ENCODE data around the gene CKS2.
"Not testable (repeated sequence)": the region's sequence is repeated elsewhere in the genome, so short reads cannot be mapped to it uniquely, and the experiment has no call there.

The CKS2 gene

GRCh38 chr9:89311346-89312221, 589 bp downstream of the CKS2 start:
- DNase-seq (ENCODE audit: low read depth, low spot score): no peak

DNA sequence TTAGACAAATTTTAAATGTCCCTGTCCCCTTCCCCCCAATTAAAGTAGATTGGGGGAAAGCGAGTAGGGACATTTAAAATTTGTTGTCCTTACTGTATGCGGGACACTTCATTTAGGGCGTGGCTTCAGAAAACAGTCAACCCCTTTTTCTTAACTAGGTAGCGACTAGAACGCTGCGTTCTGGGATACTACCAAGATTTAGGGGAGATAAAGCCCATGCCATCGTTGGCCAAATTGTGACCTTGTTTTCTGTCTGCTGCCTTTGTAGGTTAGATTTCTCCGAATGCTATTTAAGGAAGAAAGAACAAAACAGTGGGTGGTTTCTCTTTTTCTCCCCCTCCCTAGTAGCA, 1.2 kb downstream of the CKS2 start:
- no peak for DNase-seq (ENCODE audit: low read depth, low spot score)

- no peak for DNase-seq (ENCODE audit: low read depth, low spot score)
Measured at GRCh38 chr9:89313842-89314241, 2.8 kb downstream of the CKS2 start.

DNA sequence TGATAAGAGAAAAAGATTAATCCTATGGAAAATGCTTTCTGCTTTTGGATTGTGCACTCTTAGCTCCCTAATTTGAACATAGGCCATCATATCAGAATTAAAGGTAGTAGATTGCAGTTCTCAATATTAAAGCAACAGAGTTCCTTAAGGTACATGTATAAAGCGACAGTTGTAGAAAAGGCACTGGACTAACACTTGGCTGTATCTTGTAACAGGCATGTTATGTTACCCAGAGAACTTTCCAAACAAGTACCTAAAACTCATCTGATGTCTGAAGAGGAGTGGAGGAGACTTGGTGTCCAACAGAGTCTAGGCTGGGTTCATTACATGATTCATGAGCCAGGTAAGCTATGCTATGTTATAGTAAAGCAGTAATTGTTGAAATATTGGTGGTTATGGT, 4.0 kb downstream of the CKS2 start:
- no peak for DNase-seq (ENCODE audit: low read depth, low spot score)

DNA sequence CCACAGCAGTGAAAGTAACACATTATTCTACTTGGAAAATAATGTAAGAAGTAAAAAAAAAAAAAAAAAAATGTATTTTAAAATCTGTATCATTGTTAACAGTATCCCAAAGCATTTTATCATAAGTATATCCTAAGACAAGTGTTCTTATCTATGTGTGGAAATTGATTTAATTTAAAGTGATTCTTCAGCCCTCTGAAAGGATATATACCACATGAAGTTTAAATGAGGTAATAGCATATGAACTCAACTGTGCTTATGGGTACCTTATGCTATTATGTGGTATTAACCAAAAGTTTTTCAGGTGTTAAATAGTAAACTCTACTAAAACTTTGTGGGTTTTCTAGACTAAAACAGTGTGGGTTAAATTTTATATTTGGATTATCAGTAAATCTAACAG, 4.5 kb downstream of the CKS2 start:
- DNase-seq (ENCODE audit: low read depth, low spot score): no peak

DNA sequence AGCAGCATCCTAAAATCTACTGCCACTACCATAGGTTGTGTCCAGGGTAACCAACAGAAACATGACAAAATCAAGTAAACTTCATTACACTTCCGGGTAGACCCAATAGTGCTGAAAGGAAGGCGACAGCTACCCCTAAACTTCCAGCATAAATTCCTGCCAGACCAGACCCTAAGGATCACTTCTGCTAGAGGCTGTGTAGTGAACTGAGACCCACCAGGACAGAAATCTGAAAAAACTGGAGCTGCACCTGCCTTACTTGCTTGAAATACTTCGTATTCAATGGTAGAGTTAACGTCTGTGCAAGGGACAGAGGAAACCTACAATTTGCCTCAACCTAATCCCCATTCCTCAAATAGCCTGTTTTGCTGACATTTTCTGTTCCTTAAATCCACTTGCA, 6.3 kb downstream of the CKS2 start:
- DNase-seq (ENCODE audit: low read depth, low spot score): no peak

DNA sequence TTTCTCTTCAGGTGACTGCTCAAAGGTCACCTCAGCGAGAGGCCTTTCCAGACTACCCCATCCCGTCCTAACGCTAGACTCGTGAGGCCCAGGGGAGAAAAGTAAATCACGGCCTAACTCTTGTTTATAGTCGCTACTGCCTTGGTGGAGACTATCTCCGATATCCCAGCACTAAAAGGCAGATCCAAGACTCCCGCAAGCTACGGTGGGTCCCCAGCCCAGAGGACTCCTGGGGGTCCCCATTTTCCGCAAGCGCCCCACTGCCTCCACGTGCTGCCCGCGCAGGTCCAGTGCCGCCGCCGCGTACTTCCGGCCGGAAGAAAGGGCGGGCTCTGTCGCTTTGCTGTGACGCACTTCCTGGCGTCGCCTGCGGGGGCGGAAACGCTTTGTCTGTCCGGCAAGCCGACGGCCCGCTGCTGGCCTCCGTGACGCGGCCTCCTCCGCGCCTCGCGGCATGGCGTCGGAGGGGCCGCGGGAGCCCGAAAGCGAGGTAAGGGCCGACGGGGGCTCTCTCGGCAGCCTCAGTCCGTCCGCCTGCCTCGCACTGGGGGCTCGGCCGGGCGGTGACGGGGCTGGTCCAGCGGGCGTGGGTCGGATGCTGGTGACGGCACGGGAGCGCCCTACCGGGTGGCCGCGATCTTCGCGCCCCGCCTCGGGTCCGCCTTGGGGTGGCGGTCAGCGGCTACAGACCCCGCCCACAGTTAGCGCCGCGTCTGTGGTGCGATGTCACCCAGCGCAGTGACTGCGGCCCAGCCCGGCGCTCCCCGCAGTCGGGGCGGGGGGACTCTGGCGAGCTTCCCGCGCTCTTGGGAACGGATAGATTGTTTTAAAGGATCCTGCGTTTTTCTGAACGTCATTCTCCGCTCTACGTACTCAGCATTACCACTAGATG, 7.4 kb downstream of the CKS2 start, which contains the start of gene SECISBP2:
TSS of gene SECISBP2 (plus strand) at position 378 of the 892 bp plus-strand sequence. CDS start at position 455, 77 bp downstream.
- peak; percentile 89 for DNase-seq (ENCODE audit: low read depth, low spot score)

DNA sequence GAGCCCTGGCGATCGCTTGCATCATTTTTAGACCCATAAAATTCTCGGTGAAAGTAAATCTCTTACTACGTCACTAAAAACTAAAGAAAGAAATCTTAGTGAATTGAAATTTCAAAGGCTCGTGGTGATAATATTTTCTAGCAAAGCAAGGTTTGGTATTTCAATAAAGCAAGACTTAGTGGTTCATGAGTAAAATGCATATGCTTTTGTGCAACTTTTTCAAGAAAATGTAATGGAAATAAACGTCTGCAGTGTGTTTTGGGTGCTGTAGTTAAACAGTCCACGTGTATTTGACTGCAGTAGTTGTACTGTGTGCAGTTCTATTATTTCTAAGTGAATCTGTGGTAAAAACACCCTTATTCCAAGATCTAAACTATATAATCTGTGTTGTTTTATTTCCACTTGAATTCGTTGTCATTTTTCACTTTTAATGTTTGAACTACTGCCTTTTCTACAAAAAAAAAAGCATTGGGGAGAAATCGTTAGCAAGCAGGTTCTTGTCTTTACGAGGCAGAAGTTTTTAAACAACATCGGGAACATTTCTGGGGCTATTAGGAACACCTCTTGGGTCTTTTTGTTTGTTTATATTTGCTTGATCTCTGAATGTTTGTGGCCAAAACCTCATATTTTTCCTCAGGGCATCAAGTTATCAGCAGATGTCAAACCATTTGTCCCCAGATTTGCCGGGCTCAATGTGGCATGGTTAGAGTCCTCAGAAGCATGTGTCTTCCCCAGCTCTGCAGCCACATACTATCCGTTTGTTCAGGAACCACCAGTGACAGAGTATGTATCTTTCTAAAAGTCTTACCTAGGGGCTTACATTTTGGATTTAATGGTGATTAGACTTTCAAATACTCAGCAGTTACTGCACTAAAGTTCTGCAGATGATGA, 8.3 kb downstream of the CKS2 start:
- DNase-seq (ENCODE audit: low read depth, low spot score): no peak

- DNase-seq (ENCODE audit: low read depth, low spot score): no peak
Measured at GRCh38 chr9:89323390-89323789, 12.4 kb downstream of the CKS2 start.

GRCh38 chr9:89325733-89326132, 14.7 kb downstream of the CKS2 start:
- DNase-seq (ENCODE audit: low read depth, low spot score): no peak

- no peak for DNase-seq (ENCODE audit: low read depth, low spot score)
Measured at GRCh38 chr9:89328064-89328463, 17.1 kb downstream of the CKS2 start.

- DNase-seq (ENCODE audit: low read depth, low spot score): no peak
Measured at GRCh38 chr9:89329917-89330316, 18.9 kb downstream of the CKS2 start.

DNA sequence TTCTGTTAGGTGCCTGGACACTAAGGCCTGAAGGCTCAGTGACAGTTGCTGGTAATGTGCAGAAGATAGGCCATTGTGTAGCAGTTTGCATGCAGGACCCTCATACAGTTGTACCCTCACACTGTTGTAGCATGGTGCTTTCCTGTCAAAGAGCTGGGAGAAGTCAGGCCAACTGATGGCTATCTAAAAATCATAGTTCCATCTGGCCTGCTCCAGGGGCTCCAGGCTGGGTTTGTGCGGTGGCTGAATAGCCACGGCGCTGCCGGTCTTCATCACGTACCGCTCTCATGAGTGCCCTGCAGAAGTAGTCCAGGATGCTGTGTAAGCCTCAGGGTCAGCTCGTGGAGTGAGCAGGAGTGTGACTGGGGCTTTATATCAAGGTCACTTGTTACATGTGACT, 19.5 kb downstream of the CKS2 start:
- DNase-seq (ENCODE audit: low read depth, low spot score): no peak

DNA sequence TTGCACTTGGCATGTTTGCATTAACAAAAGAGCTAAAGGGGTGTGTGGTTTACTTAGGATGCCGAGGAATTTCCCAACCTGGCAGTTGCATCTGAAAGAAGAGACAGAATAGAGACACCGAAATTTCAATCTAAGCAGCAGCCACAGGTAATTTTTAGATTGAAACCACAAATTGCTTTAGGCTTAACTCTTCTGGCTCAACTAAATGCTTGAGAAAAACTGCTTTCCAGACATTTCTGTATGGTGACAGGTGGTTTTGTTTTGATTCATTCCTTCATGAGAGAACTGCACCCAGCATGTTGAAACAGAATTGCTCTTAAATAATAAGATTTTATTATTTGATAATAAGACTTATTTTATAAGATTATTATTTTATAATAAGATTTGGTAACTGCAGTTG, 28.8 kb downstream of the CKS2 start:
- DNase-seq (ENCODE audit: low read depth, low spot score): no peak

DNA sequence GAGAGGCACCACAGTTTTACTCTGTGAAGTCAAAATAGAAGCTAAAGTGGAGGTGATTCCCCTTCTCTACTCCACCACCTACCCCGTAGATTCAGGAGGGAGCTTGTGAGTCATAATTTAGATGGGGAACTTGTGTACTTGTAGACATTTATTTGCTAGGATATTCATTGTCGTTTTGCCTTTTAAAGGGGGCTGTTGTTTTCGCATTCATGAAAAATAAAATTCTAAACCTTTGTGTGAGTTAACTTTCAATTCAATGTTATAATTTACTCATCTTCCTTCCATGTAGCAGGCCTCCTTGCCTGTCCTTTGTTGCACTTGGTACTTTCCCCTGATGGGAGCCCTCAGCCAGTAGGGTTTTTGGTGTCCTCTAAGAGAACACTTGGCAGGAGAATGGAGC, 29.3 kb downstream of the CKS2 start:
- DNase-seq (ENCODE audit: low read depth, low spot score): no peak

DNA sequence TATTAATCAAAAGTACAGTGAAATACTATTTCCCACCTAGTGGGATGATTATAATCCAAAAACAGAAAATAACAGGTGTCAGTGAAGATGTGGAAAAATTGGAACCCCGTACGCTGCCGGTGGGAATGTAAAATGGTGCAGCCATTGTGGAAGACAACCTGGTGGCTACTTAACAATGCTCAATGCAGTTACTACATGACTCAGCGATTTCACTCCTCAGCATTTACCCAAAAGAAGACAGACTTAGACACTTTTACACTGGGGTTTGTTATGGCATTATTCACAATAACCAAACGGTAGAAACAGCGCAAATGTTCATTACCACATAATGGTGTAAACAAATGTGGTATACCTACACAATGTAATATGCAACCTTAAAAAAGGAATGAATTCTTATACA, 31.2 kb downstream of the CKS2 start:
- no peak for DNase-seq (ENCODE audit: low read depth, low spot score)

DNA sequence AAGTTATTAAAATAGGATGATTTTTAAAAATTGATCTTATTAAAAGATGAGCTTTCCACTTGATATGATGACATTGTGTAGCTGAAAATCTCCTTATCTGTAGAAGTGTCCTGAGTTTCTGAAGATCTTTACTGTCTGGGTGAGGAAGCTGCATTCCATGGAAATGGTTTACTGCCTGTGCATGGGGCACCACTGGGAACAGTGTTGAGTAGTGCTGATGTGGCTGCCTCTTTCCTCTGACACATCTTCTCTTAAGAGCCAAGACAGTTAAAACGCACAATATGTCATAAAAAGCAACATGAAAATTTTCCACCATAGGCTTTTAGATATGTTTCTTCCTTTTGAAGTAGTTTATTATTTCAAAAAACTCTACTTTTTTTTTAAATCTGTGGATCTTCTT, 32.0 kb downstream of the CKS2 start:
- no peak for DNase-seq (ENCODE audit: low read depth, low spot score)

DNA sequence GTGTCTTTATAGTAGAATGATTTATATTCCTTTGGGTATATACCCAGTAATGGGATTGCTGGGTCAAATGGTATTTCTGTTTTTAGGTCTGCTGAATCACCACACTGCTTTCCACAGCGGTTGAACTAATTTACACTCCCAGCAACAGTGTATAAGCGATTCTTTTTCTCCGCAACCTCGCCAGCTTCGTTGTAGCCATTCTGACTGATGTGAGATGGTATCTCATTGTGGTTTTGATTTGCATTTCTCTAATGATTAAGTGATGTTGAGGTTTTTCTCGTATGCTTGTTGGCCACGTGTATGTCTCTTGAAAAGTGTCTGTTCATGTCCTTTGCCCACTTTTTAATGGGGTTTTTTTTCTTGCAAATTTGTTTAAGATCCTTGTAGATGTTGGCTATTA, 32.8 kb downstream of the CKS2 start:
- DNase-seq (ENCODE audit: low read depth, low spot score): not testable (repeated sequence)

DNA sequence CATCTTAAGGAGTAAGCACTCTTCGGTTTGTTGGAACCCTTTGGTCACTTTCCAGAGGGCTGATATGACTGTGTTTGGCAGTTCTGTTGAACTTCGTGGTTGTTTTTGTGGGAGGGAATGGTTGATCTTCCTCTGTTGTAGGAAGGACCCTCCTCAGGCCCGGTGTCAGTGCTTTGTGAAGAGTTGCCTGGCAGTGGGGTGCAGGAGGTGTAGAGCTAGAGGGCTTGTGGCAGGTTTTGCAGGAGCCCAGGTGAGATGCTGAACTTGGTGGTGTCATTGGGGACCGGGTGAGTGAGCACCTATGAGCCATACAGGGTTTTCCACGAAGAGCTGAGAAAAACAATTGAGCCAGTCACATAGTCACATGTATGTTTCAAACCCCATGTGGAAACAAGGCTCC, 34.5 kb downstream of the CKS2 start:
- DNase-seq (ENCODE audit: low read depth, low spot score): no peak

- no peak for DNase-seq (ENCODE audit: low read depth, low spot score)
Measured at GRCh38 chr9:89346696-89347095, 35.7 kb downstream of the CKS2 start.

DNA sequence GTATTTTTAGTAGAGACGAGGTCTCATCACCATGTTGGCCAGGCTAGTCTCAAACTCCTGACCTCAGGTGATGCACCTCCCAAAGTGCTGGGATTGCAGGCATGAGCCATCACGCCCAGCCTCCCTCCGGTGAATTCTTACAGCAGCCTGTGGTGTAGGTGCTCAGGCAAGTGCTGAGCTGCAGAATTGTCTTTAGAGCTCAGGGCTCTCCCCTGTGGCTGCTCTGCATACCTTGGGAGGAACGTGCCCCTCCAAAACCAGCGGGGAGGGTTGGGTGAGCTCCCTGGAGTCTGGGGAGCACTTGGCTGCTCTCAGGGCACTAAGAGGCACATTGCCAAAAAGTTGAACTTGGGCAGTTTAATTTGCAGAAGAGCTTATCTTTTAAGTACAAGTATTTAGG, 36.7 kb downstream of the CKS2 start:
- DNase-seq (ENCODE audit: low read depth, low spot score): no peak

DNA sequence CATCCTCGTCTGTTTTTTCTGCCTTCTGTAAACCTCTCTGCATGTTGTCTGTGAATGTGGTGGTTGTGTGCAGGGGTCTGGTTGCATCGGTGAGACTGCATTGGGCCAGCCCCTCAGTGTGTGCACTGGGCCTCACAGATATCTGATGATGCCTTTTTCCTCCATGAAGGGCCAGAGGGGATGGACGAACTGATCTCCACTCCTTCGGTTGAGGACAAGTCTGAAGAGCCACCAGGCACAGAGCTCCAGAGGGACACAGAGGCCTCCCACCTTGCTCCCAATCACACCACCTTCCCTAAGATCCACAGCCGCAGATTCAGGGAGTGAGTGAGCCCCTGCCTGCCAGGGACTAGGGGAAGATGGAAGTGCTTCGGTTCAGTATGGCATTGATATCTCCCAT, 38.6 kb downstream of the CKS2 start:
- DNase-seq (ENCODE audit: low read depth, low spot score): no peak

Measured in activated CD4-positive, CD25-positive, alpha-beta regulatory T cell treated with anti-CD3 and anti-CD28 coated beads, Interleukin-2, amount 50 U/mL, for 16 hours (primary cell).